DOHH2 (cell line): ENCODE data around the gene INHBB.

Experiments
- CTCF ChIP-seq: fragments of 200-600 bp; sonication (generic); IDR thresholded peaks from one replicate; pipeline ENCODE4 v1.5.1; 2014; ENCODE audit warnings: antibody characterized with exemption, mild to moderate bottlenecking, low read depth, low read length; ENCODE audit not compliant: poor library complexity, severe bottlenecking
- EZH2phosphoT487 ChIP-seq: fragments of 200-600 bp; sonication (generic); IDR thresholded peaks from 2 replicates; pipeline ENCODE4 v1.6.1; 2017; ENCODE audit warnings: borderline replicate concordance, mild to moderate bottlenecking, antibody characterized with exemption, low read length, moderate library complexity, mixed read lengths

GRCh38 chr2:120345608-120346007, 328 bp upstream of the INHBB start:
- no peak for TF ChIP-seq EZH2phosphoT487
- TF ChIP-seq CTCF: no peak
